22Rv1 (cell line): ENCODE data around the gene FKRP.

Experiments used
- CTCF ChIP-seq: fragments of 450-650 bp; IDR thresholded peaks from 2 replicates; pipeline ENCODE4 v1.5.1; 2017; ENCODE audit warnings: mild to moderate bottlenecking
- ZFX ChIP-seq: fragments of 450-650 bp; IDR thresholded peaks from 2 replicates; pipeline ENCODE4 v1.6.1; 2017; ENCODE audit warnings: antibody characterized with exemption, borderline replicate concordance

GRCh38 chr19:46802152-46802551, 56.3 kb downstream of the FKRP start:
- TF ChIP-seq CTCF, result no peak
- TF ChIP-seq ZFX, result no peak
